Measurements from ENCODE around the gene TASOR.
"Not testable (repeated sequence)": the region's sequence is repeated elsewhere in the genome, so short reads cannot be mapped to it uniquely, and the experiment has no call there.

TASOR gene, protein sequence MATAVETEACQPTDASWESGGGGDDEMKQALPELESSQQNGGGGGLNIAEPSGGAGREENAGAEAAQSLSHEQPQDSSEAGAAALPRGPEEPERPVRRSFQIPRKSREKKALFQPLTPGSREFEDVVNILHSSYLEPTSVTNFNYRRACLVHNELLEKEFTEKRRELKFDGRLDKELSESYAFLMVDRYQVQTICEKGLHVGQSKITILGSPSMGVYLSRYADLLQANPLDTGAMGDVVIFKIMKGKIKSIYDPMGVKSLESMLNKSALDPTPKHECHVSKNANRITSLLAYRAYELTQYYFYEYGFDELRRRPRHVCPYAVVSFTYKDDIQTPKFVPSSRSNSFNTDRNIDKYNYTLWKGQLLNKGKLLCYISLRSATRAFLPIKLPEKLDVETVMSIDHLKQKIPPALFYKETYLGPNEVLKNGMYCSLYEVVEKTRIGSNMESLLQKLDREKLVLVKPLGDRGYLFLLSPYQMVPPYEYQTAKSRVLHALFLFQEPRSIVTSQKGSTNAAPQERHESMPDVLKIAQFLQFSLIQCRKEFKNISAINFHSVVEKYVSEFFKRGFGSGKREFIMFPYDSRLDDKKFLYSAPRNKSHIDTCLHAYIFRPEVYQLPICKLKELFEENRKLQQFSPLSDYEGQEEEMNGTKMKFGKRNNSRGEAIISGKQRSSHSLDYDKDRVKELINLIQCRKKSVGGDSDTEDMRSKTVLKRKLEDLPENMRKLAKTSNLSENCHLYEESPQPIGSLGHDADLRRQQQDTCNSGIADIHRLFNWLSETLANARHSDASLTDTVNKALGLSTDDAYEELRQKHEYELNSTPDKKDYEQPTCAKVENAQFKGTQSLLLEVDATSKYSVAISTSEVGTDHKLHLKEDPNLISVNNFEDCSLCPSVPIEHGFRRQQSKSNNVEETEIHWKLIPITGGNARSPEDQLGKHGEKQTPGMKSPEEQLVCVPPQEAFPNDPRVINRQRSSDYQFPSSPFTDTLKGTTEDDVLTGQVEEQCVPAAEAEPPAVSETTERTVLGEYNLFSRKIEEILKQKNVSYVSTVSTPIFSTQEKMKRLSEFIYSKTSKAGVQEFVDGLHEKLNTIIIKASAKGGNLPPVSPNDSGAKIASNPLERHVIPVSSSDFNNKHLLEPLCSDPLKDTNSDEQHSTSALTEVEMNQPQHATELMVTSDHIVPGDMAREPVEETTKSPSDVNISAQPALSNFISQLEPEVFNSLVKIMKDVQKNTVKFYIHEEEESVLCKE (N-terminal part only)

DNA sequence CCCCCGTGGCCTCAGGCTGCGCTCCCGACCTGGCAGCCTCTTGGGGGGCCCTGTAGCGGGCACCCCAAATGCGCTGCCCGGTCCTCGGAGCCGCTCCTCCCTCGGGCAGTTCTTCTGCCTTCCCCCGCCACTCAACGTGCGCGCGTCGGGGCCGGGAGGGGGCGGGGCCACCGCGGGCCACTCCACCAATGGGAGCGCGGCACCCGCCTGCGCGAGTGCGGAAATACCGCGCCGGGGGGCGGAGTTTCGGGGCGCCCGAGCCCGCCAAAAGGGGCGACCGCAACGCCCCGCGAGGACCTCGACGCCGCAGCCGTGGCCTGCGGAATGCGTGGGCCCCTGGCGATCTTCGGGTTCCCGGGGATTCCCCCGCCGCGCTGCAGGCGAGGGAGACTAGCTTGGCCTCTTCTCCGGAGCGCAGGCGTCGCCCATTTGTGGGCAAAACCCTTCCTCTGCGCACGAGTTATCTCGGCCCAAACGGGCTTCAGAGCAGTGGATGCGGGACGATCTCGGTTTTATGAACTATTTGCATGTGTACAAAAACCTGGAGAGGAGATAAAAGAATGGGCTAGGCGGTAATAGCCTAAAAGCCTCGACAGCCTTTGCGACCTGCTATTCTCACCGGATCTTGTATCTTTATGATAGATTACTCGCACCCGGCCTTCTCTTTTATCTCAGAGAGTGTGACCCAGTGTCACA lies at the start of gene TASOR:
TASOR (minus strand) TSS at position 144 of the 696 bp plus-strand sequence. CDS start 259 bp downstream, outside the sequence.
- DNase-seq: peak; percentile 31 to 72

DNA sequence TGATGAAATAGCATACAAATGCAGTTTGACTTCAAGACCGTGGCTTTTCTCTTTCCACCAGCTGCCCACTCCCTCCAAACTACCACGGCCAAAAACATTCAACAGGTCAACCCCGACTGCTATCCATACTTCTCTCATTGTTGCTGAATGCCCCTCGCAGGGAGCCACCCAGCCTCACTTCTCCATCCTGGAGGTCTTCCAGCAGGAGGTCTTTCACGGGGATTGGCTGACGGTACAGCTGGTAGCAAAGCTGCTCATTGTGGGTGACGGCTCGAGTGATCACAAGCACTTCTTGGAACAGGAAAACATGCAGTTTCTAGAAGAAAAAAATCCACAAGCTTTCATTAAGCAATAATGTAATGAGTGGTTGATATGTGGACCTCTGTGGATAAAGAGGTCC lies 49.0 kb upstream of the TASOR start:
- no peak for DNase-seq

DNA sequence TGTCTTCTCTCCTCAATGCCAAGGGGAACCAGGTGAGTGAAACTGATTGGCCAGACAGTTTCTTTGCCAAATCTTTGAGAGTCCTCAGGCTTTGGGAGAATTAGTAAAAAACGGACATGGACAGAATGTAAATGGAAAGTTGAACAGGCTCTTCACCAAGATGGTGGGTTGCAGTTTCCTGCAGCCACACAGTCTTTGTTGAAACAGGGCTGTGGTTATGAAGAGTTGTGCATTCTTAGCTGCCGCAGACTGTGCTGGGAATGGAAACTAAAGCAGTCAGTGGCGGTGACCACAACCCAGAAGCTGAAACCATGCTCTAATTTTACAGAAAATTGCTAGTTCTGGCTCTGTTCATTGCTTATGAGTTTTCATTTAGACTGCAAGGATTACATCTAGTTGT lies 42.1 kb upstream of the TASOR start:
- no peak for DNase-seq

DNA sequence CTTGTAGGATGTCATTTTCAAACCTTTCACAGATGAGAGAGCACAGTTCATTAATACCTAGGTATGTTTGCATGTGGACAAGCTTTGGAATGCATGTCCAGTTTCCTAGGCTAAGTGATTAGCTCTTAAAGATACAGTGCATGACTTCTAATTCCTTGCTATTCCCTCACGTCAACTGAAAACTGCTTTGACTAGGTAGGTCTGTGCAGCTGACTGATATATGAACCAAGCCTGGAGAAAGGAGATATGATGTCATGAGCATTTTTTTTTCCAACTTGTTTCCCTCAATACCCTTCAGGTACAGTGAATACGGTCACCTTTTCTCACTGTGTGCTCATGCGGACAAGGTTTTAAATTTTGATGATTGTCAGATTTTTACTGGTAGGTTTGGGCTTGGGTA lies 41.6 kb upstream of the TASOR start:
- DNase-seq: no peak

DNA sequence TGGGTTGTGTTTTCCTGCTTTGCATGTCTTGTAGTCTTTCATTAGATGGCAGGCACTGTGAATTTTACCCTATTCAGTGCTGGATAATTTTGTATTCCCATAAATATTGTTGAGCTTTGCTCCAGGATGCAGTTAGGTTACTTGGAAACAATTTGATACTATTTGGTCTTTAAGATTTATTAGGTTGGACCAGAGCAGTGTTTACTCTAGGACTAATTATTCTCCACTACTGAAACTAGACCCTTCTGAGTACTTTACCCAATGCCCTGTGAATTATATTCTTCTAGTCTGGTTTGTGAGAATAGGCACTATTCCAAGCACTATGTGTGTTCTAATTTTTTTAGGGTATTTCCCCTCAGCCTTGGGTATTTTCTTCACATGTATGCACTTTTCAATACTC lies 37.8 kb upstream of the TASOR start:
- no peak for DNase-seq

DNA sequence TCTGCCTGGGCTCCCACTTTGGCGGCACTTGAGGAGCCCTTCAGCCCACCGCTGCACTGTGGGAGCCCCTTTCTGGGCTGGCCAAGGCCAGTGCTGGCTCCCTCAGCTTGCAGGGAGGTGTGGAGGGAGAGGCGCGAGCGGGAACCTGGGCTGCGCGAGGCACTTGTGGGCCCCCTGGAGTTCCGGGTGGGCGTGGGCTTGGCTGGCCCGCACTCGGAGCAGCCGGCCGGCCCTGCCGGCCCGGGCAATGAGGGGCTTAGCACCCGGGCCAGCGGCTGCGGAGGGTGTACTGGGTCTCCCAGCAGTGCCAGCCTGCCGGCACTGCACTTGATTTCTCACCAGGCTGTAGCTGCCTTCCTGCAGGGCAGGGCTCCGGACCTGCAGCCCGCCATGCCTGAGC lies 35.7 kb upstream of the TASOR start:
- DNase-seq: not testable (repeated sequence)

DNA sequence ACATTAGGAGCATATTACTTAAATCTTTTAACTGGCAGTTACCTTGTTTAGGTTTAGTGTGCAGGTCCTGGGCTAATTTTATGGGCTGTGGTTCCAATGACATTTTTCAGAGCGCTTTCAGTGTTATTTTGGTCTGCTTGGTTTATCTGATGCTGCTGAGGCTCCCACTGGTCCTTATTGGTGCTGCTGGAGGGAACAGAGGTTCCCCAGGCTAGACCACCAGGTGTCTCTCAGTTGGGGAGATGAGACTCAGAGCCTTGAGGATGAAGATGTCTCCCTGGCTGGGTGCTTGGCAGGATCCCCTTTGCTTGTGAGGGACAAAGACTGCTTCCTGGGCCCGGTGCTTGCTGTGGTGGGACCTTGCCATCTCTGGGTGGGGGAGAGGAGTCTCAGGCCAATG lies 28.3 kb upstream of the TASOR start:
- no peak for DNase-seq

DNA sequence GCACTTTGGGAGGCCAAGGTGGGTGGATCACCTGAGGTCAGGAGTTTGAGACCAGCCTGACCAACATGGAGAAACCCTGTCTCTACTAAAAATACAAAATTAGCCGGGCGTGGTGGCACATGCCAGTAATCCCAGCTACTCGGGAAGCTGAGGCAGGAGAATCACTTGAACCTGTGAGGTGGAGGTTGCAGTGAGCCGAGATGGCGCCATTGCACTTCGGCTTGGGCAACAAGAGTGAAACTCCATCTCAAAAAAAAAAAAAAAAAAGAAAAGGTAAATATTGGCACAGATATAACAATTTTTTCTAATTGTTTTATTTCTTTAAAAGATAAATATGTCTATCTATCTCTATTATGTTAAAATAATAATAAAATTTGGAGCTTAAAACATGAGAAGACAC lies 24.3 kb upstream of the TASOR start:
- not testable (repeated sequence) for DNase-seq

DNA sequence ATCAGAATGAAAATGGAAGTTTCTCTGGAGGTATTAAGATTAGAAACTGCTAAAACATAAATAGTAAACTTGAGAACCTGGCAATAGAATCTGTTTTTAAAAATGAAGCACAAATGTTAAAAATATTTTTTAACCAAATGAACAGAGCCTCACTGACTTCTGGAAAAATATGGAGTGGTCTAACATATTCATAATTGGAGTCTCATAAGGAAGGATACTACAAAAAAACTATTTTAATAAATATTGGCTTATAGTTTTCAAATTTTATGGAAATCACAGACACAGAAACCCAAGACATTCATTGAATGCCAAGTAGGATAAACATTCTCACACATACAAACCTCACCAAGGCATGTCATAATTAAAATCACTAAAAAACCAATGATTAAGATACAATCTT lies 23.6 kb upstream of the TASOR start:
- no peak for DNase-seq

DNA sequence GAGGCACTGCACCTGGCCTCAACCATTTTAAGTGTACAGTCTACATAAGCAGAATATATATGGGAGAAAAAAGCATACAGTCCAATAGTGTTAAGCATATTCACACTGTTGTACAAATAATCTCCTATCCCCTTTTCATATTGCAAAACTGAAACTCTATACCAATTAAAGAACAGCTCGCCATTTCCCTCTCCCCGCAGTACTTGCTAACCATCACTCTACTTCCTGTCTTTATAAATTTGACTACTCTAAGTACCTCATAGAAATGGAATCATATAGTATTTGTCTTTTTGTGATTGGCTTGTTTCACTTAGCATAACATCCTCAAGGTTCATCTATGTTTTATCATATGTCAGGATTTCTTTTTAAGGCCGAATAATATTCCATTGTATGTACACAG lies 21.6 kb upstream of the TASOR start:
- DNase-seq: no peak

DNA sequence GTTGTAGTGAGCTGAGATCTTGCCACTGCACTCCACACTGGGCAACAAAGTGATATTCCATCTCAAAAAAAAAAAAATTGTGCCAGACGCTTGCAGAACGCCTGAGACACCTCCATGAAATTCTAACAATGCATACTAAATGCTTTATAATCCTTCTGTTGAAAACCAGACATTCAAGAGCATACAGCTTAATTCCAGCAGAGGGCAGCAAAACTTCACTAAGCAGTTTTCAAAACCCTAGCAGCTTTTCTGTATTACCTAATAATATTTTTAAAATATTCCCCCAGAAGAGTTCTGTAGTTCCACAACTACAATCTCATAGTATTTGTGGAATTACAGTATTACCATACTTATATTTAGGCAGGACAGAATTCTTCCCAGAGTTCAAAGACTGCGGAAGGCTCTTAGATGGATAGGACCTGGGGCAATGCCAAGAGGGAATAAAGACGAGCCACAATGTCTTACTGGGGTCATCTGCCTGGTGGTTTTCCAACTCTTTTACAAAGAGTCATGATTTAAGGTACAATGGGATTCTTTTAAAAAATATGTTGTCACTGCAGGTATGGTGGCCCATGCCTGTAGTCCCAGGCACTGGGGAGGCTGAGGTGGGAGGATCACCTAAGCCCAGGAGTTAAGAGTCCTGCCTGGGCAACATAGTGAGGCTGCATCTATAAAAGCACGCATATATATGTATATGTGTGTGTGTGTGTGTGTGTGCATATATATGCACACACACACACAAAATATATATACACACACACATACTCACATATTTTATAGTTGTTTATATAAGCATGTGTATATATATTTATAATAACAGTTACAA lies 19.6 kb upstream of the TASOR start:
- DNase-seq: peak in 1 of 2 experiments; percentile 17

DNA sequence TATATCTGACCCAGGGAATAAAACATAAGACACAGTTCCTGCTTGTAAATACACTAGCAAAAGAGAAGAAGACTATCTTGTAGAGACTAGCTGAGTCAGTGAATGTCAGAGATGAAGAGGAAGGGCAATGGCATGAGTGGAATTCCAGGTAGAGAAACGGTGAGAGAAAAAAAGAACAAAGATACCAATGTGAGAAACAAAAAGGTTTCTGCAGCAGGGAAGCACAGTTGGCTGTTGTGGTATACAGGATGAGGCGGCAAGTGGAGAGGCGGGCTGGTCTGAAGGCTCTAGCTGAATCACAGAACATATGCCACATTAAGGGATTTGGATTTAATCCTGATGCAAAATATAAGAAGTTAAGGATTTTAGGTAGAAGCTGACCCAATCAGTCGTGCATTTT lies 17.1 kb upstream of the TASOR start:
- DNase-seq: no peak

DNA sequence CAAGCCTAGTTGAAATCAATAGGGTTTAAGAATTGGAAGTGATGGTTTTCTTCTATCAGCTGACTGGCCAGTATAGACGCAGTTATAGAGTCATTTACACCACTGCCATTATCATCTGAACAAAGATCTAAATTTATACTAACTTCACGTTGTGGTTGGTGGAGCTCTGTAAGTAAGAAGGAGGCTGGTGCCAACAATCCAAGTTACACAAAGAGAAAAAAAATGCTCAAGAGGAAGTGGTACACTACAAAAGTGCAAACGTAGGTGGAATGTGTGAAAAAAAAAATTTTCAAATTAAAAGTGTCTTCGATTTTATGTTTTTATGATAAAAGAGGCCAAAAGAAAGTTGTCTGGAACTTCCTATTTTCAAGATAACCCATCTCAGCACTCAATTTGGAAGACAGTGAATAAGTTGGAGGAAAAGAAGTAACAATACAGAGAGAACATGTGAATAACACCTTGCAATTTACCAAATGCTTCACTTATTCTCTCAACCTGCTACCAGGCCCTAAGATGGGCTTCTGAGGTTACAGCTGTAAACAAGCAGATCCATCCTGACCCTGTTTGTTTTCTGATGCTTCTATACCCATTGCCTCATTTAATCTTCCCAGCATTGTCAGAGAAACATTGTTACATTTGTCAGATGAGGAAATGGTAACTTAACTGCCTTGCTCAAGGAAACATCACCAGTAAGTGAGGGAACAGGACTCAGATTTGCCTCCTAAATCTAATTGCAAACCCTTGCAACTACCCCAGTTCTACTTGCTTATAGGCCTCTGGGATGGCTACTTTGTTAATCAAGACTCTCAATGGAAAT lies 12.0 kb upstream of the TASOR start:
- no peak for DNase-seq

DNA sequence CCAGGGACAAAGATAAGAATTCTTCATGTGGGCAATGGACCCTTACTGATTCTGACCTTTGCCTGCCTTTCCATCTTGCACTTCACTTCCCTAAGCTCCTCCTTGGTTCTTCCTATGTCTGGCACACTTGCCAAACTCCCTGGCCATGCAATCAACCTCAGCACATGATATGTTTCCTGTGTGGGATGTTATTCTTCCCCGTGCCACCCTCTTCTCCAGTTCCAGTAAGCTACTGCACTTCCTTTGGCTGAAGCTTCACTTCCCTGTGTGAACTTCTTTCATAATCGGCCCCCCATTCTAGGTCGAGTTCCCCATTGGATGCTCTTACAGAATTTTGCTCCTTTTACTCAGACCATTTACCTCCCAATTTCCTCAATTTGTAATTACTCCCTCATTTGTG lies 10.7 kb upstream of the TASOR start:
- DNase-seq: no peak

DNA sequence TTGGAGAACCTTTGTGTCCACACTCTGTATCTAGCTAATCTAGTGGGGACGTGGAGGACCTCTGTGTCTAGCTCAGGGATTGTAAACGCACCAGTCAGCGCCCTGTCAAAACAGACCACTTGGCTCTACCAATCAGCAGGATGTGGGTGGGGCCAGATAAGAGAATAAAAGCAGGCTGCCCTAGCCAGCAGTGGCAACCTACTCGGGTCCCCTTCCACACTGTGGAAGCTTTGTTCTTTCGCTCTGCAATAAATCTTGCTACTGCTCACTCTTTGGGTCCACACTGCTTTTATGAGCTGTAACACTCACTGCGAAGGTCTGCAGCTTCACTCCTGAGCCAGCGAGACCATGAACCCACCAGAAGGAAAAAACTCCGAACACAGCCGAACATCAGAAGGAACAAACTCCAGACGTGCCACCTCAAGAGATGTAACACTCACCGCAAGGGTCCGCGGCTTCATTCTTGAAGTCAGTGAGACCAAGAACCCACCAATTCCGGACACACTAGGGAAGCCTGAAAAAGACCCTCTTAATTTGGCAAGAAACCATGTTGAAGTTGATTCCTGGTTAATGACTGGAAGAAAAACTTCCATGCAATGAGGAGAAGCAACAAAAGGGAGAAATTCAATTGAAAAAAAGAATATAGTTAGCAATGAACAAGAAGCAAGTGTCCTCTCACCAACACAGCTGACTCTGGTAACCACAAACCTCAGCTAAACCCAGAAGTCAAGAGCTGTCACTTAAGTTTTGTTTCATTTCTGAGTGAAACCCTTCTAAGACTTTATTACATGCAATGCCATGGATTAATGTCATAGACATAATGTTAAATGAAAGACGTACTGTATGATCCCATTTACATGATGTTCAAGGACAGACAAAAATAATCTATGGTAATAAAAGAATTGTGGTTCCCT lies 9.7 kb upstream of the TASOR start:
- DNase-seq: not testable (repeated sequence)

DNA sequence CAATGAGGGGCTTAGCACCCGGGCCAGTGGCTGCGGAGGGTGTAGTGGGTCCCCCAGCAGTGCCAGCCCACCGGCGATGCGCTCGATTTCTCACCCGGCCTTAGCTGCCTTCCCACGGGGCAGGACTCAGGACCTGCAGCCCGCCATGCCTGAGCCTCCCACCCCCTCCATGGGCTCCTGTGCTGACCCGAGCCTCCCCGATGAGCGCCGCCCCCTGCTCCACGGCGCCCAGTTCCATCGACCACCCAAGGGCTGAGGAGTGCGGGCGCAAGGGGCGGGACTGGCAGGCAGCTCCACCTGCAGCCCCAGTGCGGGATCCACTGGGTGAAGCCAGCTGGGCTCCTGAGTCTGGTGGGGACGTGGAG lies 8.9 kb upstream of the TASOR start:
- not testable (repeated sequence) for DNase-seq

DNA sequence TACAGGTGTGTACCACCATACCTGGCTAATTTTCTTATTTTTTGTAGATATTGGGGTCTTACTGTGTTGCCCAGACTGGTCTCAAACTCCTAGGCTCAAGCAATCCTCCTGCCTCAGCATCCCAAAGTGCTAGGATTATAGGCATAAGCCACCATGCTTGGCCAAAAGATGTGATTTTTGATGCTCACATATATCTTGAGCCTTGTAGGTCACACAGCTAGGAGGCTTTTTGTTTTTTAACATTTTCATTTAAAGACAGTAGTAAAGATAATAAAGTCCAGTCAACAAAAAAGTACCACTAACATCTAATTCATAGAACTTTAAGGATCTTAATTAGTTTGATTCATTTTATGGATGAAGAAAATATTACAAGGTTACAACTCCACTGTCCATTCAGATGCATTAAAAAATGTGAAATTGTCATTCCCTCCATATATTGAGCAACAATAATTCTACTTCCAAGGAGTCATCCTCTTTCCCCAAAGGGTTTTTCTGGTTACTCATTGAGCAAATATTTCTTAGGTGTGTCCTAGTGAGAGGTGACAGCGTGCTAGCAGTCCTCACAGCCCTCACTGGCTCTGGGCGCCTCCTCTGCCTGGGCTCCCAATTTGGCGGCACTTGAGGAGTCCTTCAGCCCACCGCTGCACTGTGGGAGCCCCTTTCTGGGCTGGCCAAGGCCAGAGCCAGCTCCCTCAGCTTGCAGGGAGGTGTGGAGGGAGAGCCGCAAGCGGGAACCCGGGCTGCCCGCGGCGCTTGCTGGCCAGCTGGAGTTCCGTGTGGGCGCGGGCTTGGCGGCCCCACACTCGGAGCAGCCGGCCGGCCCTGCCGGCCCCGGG lies 8.3 kb upstream of the TASOR start:
- DNase-seq: no peak

DNA sequence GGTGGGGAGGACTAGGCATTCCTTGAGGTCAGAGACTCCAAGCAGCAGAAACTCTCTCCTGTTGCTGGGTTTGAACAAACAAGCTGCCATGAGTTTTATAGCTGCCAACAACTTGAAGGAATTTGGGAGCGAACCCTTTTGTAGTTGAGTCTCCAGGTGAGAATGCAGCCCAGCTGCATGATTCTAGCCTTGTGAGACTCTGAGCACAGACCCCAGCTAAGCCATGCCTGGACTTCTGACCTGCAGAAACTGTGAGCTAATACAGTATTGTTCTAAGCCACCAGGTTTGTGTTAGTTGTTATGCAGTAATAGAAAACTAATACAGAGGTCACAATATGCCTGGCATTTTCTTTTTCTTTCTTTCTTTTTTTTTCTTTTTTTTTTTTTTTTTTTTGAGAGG lies 6.2 kb upstream of the TASOR start:
- no peak for DNase-seq

DNA sequence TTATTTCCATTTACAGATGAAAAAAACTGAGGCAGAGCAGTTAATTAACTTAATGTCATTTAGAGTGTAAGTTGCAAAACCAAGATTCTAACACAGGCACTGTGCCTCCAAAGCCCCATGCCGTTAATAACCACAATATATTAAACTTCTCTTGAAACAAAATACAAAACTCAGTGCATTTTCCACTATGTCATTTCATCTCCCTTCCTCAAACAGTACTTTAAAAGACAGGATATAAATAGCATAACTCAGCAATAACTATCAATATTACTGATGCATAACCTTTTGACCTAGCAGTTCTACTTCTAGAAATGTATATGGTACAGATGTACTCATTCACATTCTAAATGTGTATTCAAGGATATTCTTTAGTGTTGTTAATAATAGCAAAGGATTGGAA lies 5.1 kb upstream of the TASOR start:
- no peak for DNase-seq

Measured in NCI-H187 (cell line).